ENCODE data around the gene SUGP1. TPM values are rescaled to one million over a fixed set of nuclear protein-coding genes. Genes with fewer than 3 reads are reported as not detected.

SUGP1 gene
- total and polyA plus RNA-seq, 2 of the 4 experiments (the other 2 are of a cell fraction): 33.2 to 35.8 TPM

GRCh38 chr19:19270749-19271571, 49.3 kb downstream of the SUGP1 start:
- Histone ChIP-seq H3K27me3 (ENCODE audit: control insufficient read depth, insufficient read depth, low read length) (peaks cover 4% of the 10 kb centered on the region; the same call in 1 of the 2 replicates), H3K36me3 (ENCODE audit: control insufficient read depth, insufficient read depth, low read length) (peaks cover 7% of the 10 kb centered on the region; the same call in 1 of the 2 replicates), H3K23ac (ENCODE audit: low read depth, low read length) (no peak overlapping the region), H4K91ac (ENCODE audit: insufficient read depth, low read depth, low read length) (no peak overlapping the region), H3K18ac (ENCODE audit: low read depth, low read length) (no peak overlapping the region), H2BK20ac (ENCODE audit: low read depth, low read length) (no peak overlapping the region), H3K4me3 (ENCODE audit: insufficient read depth, low read depth, low read length) (no peak overlapping the region), H2BK15ac (ENCODE audit: low read depth, low read length) (no peak overlapping the region), H3K56ac (ENCODE audit: extremely low read depth, insufficient read depth, low read length) (no peak overlapping the region), H2BK5ac (ENCODE audit: low read depth, low read length, poor library complexity, severe bottlenecking) (no peak overlapping the region), H3K9ac (ENCODE audit: low read depth, low read length) (no peak overlapping the region), H3K9me1 (ENCODE audit: insufficient read depth, low read length) (peaks cover 4% of the 10 kb centered on the region; the same call in 1 of the 2 replicates), H3K14ac (replicated peaks; ENCODE audit: low read depth, low read length) (no peak overlapping the region), H3K79me1 (ENCODE audit: low read depth in 1 of 2, low read length in 2 of 2) (0 out of 4 replicates have a peak, but pooled peaks cover 0 to 6% of the 10 kb centered on the region in 2 experiments), H2AK9ac (replicated peaks; ENCODE audit: low read depth, low read length, poor library complexity) (no peak overlapping the region), H2AFZ (replicated peaks; ENCODE audit: low read length, poor library complexity) (no peak overlapping the region), H2AK5ac (ENCODE audit: low read depth, low read length) (no peak overlapping the region), H3K27ac (ENCODE audit: insufficient read depth, low read length) (no peak overlapping the region), H3K9me3 (ENCODE audit: control insufficient read depth, insufficient read depth, low read length) (no peaks in the 10 kb centered on the region), H4K5ac (ENCODE audit: low read depth, low read length) (no peak overlapping the region), H4K20me1 (ENCODE audit: insufficient read depth, low read length) (no peaks in the 10 kb centered on the region; the same call in 1 of the 2 replicates), H3K4me1 (ENCODE audit: control insufficient read depth, insufficient read depth, low read length) (no peaks in the 10 kb centered on the region), H3K4ac (ENCODE audit: low read depth, low read length) (no peak overlapping the region), H4K8ac (ENCODE audit: low read depth in 2 of 2, low read length in 2 of 2) (no peak overlapping the region), H3K4me2 (ENCODE audit: low read depth, low read length) (no peak overlapping the region), H2BK120ac (ENCODE audit: low read depth, low read length) (no peak overlapping the region)
- 100% methylated on average over 2 of the region's 8 CpGs; no CpG with 5 or more reads in 1 of the 2 experiments for whole genome bisulfite sequencing, 2 experiments (ENCODE audit: extremely low coverage in 2 of 2, insufficient read length in 1 of 2)
- ATAC-seq (ENCODE audit: low read depth): no peak
- POLR2A ChIA-PET (ENCODE audit: unreplicated experiment): no interaction called here
- CTCF ChIA-PET: interaction anchor here (0.6 kb wide), 1 partner anchor 24 kb away, joined by 6 read pairs; no protein-coding TSS in a partner anchor
- BruUV-seq (replicated peaks): no TSS peak
- intact Hi-C loops (cut with micrococcal nuclease) (no loop called here), dilution Hi-C loops (cut with HindIII; ENCODE audit: low sequenced_read_pairs, unreplicated experiment) (no loop called here), in situ Hi-C loops (cut with MboI; ENCODE audit: low sequenced_read_pairs) (no loop called here)
- DNase-seq: no peak
- TF ChIP-seq NFE2L2 (IDR thresholded peaks at IDR 0.05; ENCODE audit: low read depth, low read length): no peak
- TF ChIP-seq SMC3 (IDR thresholded peaks at IDR 0.05; ENCODE audit: low read depth, low read length): no peak
- no peak for TF ChIP-seq FOS (IDR thresholded peaks at IDR 0.05; ENCODE audit: low read depth, low read length)
- no peak for TF ChIP-seq MAFK (IDR thresholded peaks at IDR 0.05; ENCODE audit: low read depth, low read length)
- TF ChIP-seq MAZ (IDR thresholded peaks at IDR 0.05; ENCODE audit: borderline replicate concordance, low read depth, low read length): no peak
- no peak for TF ChIP-seq CHD1 (IDR thresholded peaks at IDR 0.05; ENCODE audit: low read depth, low read length)
- TF ChIP-seq MXI1 (IDR thresholded peaks at IDR 0.05; ENCODE audit: borderline replicate concordance, low read depth, low read length): no peak
- TF ChIP-seq RFX5 (IDR thresholded peaks at IDR 0.05; ENCODE audit: low read depth, low read length): no peak
- TF ChIP-seq BHLHE40 (IDR thresholded peaks at IDR 0.05; ENCODE audit: low read depth, low read length): no peak

Measured in IMR-90 (cell line).